Dendritic cell treated with granulocyte-macrophage colony-stimulating factor and Interleukin-4, amounts not matched to agents 40 ng/mL and 50 ng/mL, for 4 days (primary cell): ENCODE measurements around the gene ABCG2.
A peak's percentile ranks its signal among the peaks of the same experiment; 100 is the strongest.

Experiments
- H3K27ac Mint-ChIP-seq: one replicate; pipeline ENCODE4 v1.8.0; 2022; ENCODE audit warnings: mild to moderate bottlenecking, mixed read lengths
- H3K27me3 Mint-ChIP-seq: one replicate; pipeline ENCODE4 v1.8.0; 2022; ENCODE audit warnings: mild to moderate bottlenecking, mixed read lengths
- H3K36me3 Mint-ChIP-seq: one replicate; pipeline ENCODE4 v1.8.0; 2022; ENCODE audit warnings: low read depth, mixed read lengths
- H3K4me1 Mint-ChIP-seq: one replicate; pipeline ENCODE4 v1.8.0; 2022; ENCODE audit warnings: low read depth, mixed read lengths
- H3K4me3 Mint-ChIP-seq: one replicate; pipeline ENCODE4 v1.8.0; 2022; ENCODE audit warnings: mild to moderate bottlenecking, moderate library complexity, mixed read lengths
- H3K9me3 Mint-ChIP-seq: one replicate; pipeline ENCODE4 v1.8.0; 2022; ENCODE audit warnings: mixed read lengths
- intact Hi-C: fragments of 100-400 bp; cut with micrococcal nuclease; formaldehyde crosslinking; loops from one replicate; pipeline ENCODE4 v1.15.0; 2022

The ABCG2 gene

DNA sequence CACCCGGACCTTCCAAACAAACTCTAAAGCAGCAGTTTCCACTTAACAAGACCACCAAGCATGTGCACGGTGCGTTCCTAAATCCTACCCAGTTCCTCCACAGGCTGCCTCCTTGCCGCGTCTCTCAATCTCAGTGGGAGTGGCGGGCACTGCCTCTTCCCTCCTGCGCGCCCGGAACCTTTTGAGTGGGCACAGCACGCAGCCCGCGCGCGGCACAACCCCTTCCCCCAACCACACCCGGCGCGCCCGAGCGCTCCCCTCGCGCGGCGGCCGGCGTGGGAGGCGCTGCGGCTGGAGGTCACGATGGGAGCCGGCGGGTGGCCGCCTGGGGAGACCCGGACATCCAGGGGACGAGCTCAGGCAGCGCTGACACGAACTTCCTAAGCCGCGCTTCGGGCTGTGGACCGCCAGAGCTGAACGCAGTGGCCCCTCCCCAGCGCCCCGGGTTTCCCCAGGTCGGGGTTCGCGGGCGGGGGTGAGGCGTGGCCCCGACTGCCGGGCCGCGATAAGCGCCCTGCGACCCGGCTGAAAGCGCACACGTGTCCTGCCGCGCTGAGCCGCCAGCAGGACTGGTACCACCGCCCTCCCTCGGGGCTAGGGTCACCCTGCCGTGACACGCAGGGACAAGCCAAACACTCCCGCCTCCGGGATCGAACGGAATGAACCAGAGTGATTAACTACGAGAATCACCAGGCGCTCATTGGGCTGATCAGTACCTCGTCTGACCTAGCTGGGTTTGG, at the start of gene ABCG2:
Gene ABCG2, minus strand, starts transcription at position 151 of the 740 bp plus-strand sequence. CDS start 18,644 bp downstream, outside the sequence.
- Mint-ChIP-seq H3K4me1 (peaks cover 15% of the 10 kb centered on the region), H3K4me3 (peak within 1 kb of the TSS; percentile 83)

DNA sequence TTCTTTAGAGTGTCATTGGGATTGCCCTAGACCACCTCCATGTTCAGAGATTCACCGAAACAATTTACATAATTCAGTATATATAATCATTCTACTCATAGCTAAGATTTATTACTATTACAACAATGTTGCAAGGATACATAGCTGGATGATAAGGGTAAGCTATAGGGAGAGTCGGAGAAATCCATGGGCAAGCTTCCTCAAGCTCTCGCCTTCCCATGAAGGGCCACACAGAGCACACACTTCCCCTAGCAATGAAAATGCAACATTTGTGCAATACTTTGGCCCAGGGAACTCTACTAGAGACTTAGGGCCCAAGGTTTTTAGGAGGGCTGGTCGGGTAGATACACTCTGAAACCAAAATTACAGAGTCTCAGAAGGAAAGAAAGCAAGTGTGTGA, 49.7 kb upstream of the ABCG2 start:
- Mint-ChIP-seq H3K9me3 (no peaks in the 10 kb centered on the region), H3K27me3 (peaks cover under 1% of the 10 kb centered on the region), H3K4me1 (peaks cover 5% of the 10 kb centered on the region), H3K4me3 (no peak overlapping the region), H3K27ac (no peak overlapping the region), H3K36me3 (no peaks in the 10 kb centered on the region)
- intact Hi-C loops = no loop called here

More for the DNA sequence above, at the start of gene ABCG2:
- Mint-ChIP-seq H3K27ac (peak within 1 kb of the TSS; percentile 69), H3K36me3 (no peaks in the 10 kb centered on the region), H3K9me3 (peaks cover 7% of the 10 kb centered on the region), H3K27me3 (peaks cover 26% of the 10 kb centered on the region)
- intact Hi-C loops = loop anchor here (10.0 kb wide), 1 partner anchor 64 kb away; no protein-coding TSS in a partner anchor

DNA sequence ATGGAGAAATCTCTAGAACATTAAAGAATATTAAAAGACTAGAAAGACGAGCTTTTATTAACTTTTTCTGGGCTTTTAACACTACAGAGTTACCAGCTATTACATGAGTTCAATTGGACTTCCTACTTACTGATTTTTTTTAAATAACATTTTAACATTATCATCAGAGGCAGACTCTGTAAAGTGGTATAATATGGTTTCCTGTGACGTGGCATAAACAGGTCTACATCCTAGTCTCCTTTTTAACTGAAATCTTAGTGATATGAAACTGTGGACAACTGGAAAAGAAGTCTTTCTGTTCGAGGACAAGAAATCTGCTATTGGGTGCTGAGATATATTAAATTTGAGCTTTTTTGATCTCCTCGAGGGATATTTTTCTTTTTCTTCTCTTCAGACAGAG, 48.7 kb upstream of the ABCG2 start:
- no peak overlapping the region for H3K4me3 Mint-ChIP-seq
- no peak overlapping the region for H3K27ac Mint-ChIP-seq

DNA sequence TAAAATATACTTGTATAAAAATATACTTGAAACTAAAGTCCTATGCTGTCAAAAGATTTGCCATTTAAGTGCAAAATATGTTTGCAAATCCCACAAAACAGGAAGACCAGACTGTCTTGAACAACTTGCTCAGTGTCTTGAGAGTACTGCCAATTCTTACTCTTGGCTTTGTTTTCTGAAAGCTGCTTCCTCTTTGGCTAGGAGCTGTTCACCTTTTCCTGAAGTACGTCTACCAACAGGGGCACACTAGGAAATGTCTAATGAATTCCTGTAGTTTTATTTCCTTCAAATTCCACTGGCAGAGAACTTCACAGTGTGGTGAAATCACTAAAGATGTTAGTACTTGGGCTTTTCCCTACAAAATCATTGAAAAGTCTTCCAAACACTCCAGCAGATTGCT, 46.4 kb upstream of the ABCG2 start:
- intact Hi-C loops = no loop called here
- no peaks in the 10 kb centered on the region for H3K9me3 Mint-ChIP-seq
- no peaks in the 10 kb centered on the region for H3K27me3 Mint-ChIP-seq
- peaks cover 5% of the 10 kb centered on the region for H3K4me1 Mint-ChIP-seq
- no peaks in the 10 kb centered on the region for H3K36me3 Mint-ChIP-seq
- no peak overlapping the region for H3K4me3 Mint-ChIP-seq
- no peak overlapping the region for H3K27ac Mint-ChIP-seq

More for the DNA sequence above, 48.7 kb upstream of the ABCG2 start:
- Mint-ChIP-seq H3K9me3 (no peaks in the 10 kb centered on the region), H3K4me1 (peaks cover 5% of the 10 kb centered on the region), H3K27me3 (no peaks in the 10 kb centered on the region), H3K36me3 (no peaks in the 10 kb centered on the region)
- intact Hi-C loops = no loop called here

DNA sequence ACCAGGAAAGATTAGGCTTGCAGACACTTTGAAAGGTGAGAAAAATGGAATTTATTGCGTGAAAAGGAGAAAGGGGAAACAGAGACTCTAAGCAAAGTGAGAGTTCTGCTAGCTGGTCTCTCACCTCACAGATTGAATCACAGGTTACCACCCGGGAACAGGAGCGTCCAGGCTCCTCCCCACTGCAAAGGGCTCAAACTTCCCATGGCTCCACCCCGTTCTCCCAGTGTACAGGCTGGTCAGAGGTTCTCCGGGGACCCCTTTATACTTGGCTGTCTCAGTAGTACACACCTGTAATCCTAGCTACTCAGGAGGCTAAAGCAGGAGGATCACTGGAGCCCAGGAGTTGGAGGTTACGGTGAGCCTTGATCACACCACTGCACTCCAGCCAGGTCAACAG, 44.0 kb upstream of the ABCG2 start:
- Mint-ChIP-seq H3K27me3 (no peaks in the 10 kb centered on the region), H3K9me3 (no peaks in the 10 kb centered on the region), H3K36me3 (no peaks in the 10 kb centered on the region), H3K4me1 (no peaks in the 10 kb centered on the region), H3K27ac (no peak overlapping the region), H3K4me3 (no peak overlapping the region)
- intact Hi-C loops = no loop called here

DNA sequence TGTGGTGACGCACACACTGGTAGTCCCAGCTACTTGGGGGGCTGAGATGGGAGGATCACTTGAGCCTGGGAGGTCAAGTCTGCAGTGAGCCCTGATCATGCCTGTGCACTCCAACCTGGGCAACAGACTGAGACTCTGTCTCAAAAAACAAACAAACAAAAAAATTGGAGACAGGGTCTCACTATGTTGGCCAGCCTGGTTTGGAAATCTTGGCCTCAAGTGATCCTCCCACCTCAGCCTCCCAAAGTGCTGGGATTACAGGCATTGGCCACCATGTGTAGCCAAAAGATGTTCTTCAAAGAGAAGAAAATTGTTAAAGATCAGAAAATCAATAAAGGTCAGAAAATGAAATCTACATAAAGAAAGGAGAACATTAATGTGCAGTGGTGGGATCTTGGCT, 41.7 kb upstream of the ABCG2 start:
- Mint-ChIP-seq H3K4me1 (no peaks in the 10 kb centered on the region), H3K9me3 (no peaks in the 10 kb centered on the region), H3K27ac (no peak overlapping the region), H3K36me3 (no peaks in the 10 kb centered on the region), H3K27me3 (no peaks in the 10 kb centered on the region), H3K4me3 (no peak overlapping the region)
- intact Hi-C loops = no loop called here

DNA sequence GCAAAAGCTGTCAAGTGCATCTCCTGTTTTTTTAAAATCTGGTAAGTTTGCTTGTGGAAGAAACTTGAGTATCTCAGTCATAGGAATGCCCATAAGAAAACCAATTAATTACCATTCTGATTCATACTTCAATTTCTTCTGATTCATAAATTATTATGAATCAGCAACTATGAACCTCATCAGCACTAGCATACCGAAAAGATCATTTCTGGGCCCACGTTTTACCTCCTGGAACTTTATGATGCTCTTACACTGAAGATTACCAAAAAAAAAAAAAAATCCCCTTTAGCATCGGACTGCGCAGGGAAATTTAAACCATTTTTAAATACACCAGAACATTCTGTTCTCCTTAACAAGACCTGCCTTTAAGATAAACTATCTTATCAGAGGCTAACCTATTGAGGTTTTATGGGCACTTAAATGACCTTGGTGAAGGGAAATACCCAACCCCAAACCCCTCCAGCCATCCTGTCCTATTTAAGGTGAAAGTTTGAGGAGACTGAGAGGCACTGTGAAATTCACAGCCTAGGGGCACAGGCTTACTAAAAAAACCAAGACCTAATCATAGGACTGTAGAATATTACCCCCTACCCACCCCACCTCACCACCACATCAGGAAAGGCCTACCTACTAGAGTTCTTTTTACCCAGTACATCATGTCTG, 38.2 kb upstream of the ABCG2 start:
- no peaks in the 10 kb centered on the region for H3K4me1 Mint-ChIP-seq

DNA sequence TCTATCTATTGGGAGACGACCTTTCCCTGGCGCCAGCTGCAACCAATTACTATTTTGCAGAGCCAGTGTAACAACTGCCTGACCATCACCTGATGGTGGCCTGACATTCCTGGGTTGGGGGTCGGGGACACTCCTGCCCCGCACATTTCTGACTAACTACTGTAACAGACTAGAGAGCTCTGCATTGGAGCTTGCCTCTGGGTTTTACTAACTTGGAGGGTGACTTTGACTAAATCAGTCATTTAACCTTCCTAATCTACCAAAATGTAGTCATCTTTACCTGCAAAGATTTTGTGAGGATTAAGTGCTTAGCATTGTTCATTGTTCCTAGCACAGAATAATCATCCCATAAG, 37.5 kb upstream of the ABCG2 start:
- H3K4me1 Mint-ChIP-seq = no peaks in the 10 kb centered on the region
- H3K27ac Mint-ChIP-seq = no peak overlapping the region
- H3K27me3 Mint-ChIP-seq = no peaks in the 10 kb centered on the region
- intact Hi-C loops = no loop called here
- H3K4me3 Mint-ChIP-seq = no peak overlapping the region
- no peaks in the 10 kb centered on the region for H3K36me3 Mint-ChIP-seq
- no peaks in the 10 kb centered on the region for H3K9me3 Mint-ChIP-seq

More for the DNA sequence above, 38.2 kb upstream of the ABCG2 start:
- no peaks in the 10 kb centered on the region for H3K27me3 Mint-ChIP-seq
- no peak overlapping the region for H3K4me3 Mint-ChIP-seq
- intact Hi-C loops = no loop called here
- H3K36me3 Mint-ChIP-seq = no peaks in the 10 kb centered on the region
- no peak overlapping the region for H3K27ac Mint-ChIP-seq
- no peaks in the 10 kb centered on the region for H3K9me3 Mint-ChIP-seq

DNA sequence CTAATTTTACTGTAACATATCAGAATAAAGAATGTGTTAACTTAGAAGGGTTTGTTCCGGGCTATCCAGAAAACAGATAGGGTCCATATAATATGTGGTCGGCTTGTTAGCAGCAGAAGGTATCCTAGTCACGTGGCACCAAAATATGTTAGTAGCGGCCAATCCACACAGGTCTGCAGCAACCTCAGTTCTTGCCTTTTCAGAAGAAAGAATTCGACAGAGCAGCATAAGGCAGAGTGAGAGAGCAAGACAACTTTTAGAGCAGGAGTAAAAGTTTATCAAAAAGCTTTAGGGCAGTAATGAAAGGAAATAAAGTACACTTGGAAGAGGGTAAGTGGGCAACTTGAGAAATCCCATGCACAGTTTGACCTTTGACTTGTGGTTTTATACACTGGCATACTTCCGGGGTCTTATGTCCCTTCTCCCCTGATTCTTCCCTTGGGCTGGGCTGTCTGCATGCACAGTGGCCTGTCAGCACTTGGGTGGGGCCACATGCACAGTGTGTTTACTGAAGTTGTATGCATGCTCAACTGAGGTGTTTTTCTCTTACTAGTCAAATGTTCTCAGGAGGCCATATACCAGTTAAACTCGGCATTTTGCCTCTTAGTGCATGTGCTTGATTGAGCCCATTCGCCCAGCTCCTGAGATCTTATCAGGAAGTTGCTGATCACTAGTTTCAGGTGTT, 37.0 kb upstream of the ABCG2 start:
- no peaks in the 10 kb centered on the region for H3K4me1 Mint-ChIP-seq
- no peak overlapping the region for H3K4me3 Mint-ChIP-seq
- intact Hi-C loops = no loop called here
- no peaks in the 10 kb centered on the region for H3K9me3 Mint-ChIP-seq
- no peak overlapping the region for H3K27ac Mint-ChIP-seq
- H3K27me3 Mint-ChIP-seq = no peaks in the 10 kb centered on the region
- no peaks in the 10 kb centered on the region for H3K36me3 Mint-ChIP-seq

DNA sequence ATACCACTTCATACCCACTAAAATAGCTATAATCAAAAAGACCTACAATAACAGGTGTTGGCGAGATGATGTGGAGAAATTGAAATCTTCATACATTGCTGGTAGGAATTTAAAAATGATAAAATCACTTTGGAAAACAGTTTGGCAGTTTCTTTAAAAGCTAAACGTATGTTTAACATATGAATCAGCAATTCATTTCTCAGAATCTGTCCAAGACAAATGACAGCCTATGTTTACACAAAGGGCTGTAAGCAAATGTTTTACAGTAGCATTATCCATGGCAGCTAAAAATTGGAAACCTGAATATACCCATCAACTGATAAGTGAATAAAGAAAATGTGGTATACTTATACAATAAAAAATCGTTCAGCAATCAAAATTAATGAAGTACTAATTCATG, 33.0 kb upstream of the ABCG2 start:
- Mint-ChIP-seq H3K27ac (no peak overlapping the region), H3K36me3 (no peaks in the 10 kb centered on the region), H3K4me3 (no peak overlapping the region), H3K27me3 (no peaks in the 10 kb centered on the region), H3K4me1 (no peaks in the 10 kb centered on the region), H3K9me3 (no peaks in the 10 kb centered on the region)
- intact Hi-C loops = no loop called here

DNA sequence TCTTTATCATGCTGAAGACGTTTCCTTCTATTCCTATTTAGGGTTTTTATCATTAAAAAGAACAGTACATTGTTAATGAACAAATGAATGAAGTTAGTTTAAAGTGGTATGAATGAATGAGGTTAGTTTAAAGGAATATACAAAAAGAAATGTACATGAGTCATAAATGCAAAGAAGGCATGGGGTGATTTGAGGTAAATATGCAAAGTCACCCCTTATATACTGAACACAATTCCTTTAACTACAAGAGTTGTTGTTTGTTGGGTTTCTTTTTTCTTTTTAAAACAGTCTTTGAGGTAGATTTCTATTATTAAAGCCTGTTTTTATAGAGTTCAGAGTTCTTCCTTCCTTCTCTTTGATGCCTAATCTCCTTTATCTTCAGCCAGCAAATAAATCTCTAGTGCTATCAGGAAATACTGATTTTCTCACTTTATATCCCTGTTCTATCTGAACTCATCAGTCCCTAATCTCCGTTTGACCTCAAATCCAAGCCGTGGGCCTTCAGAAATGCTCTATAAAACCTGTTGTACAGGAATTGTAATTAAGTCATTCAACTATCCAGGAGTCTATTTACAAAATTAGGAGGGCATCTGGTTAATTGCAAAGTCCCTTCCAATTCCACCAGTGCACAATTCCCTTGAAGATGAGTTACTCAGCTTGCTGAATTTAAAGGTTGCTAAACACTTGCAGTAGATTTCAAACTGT, 31.6 kb upstream of the ABCG2 start:
- no peaks in the 10 kb centered on the region for H3K9me3 Mint-ChIP-seq
- H3K27ac Mint-ChIP-seq = no peak overlapping the region
- H3K4me1 Mint-ChIP-seq = no peaks in the 10 kb centered on the region
- no peak overlapping the region for H3K4me3 Mint-ChIP-seq
- no peaks in the 10 kb centered on the region for H3K36me3 Mint-ChIP-seq
- H3K27me3 Mint-ChIP-seq = no peaks in the 10 kb centered on the region
- intact Hi-C loops = no loop called here

DNA sequence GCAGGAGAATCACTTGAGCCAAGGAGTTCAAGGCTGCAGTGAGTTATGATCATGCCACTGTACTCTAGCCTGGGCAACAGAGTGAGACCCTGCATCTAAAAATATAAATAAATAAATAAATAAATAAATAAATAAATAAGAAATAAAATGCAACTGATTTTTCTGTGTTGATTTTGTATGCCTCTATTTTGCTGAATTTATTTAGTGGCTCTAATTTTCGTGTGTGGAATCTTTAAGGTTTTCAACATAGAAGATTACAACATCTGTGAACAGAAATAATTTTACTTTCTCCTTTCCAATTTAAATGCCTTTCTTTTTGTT, 30.9 kb upstream of the ABCG2 start:
- Mint-ChIP-seq H3K27ac (no peak overlapping the region), H3K9me3 (no peaks in the 10 kb centered on the region), H3K4me1 (no peaks in the 10 kb centered on the region), H3K27me3 (no peaks in the 10 kb centered on the region), H3K4me3 (no peak overlapping the region), H3K36me3 (no peaks in the 10 kb centered on the region)
- intact Hi-C loops = no loop called here

DNA sequence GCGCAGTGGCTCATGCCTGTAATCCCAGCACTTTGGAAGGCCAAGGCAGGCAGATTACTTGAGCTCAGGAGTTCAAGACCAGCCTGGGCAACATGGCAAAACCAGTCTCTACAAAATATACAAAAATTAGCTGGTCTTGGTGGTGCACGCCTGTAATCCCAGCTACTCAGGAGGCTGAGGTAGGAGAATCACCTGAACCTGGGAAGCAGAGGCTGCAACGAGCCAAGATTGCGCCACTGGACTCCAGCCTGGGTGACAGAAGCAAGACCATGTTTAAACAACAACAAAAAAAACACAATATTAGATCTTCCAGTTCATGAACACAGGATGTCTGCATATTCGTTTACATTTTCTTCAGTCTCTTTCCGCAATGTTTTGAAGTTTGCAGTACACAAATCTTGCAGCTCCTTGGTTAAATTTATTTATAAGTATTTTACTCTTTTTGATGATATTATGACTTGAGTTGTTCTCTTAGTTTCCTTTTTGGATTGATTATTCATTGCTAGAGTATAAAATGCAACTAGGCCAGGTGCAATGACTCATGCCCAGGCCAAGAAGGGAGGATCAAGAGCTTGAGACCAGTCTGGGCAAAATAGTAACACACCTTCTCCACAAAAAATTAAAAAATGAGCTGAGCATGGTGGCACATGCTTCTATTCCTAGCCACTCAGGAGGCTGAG, 30.4 kb upstream of the ABCG2 start:
- intact Hi-C loops = no loop called here
- H3K36me3 Mint-ChIP-seq = no peaks in the 10 kb centered on the region
- no peaks in the 10 kb centered on the region for H3K27me3 Mint-ChIP-seq
- no peak overlapping the region for H3K27ac Mint-ChIP-seq
- H3K9me3 Mint-ChIP-seq = no peaks in the 10 kb centered on the region
- H3K4me1 Mint-ChIP-seq = no peaks in the 10 kb centered on the region
- no peak overlapping the region for H3K4me3 Mint-ChIP-seq

DNA sequence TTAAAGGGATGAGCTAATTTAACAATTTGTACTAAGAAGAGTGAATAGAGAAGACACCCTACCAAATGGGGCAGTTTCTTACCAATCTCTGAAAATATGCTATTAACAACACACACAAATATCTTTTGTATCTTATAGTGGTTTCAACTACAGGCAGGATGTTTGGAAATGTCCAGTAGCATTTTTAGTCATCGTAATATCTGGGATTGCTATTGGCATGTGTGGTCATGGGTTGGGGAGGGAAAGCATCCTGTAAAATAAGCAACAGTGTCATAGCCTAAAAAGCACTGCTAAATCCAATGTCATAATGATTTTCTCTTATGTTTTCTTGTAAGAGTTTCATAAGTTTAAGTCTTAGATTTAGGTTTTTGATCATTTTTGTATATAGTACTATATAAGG, 29.3 kb upstream of the ABCG2 start:
- no peak overlapping the region for H3K27ac Mint-ChIP-seq
- intact Hi-C loops = no loop called here
- no peak overlapping the region for H3K4me3 Mint-ChIP-seq
- no peaks in the 10 kb centered on the region for H3K36me3 Mint-ChIP-seq
- no peaks in the 10 kb centered on the region for H3K4me1 Mint-ChIP-seq
- H3K27me3 Mint-ChIP-seq = no peaks in the 10 kb centered on the region
- H3K9me3 Mint-ChIP-seq = no peaks in the 10 kb centered on the region
